CD4-positive, alpha-beta T cell treated with Interleukin-2 at 100 ng/mL for 4 hours (primary cell): ENCODE data around the gene RPL10.
A peak's percentile ranks its signal among the peaks of the same experiment; 100 is the strongest.

Source experiments
- DNase-seq: peaks from one replicate; pipeline ENCODE4 v3.0.0-alpha.2; 2020; ENCODE audit warnings: low spot score

RPL10 gene

DNA sequence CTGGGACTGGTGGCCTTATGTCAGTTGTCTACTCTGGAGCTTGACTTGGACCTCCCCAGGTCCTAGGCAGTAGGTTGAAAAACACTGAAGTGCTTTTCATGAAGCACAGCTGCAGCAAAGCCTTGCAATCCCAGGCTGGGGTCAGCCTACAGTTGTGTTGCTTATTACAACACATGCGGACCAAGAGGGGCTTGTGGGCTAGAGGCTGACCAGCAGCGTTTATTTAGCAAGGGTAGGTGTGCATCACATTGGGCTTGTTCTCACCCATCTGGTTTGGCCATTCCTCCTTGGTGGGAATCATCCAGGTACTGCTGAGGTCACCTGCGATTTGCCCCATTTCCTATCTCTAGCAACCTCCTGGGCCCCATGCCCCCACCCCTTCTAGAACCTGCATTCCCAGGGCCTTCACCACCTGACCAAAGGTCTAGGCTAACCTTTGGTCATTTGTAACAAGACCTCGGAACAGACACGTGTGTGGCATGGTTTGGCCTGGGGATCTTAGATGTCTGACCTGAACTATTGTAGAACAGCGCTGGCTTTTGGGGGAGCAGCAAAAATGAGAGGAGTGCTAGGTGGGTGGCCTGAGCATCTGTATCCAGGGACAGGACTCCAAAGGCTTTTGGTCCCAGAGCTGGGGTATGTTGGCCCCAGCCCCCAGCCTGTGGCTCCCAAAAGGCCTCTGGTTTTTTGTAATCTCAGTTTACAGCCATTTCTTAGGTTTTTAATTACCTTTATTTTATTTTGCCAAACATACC is 3.0 kb downstream of the RPL10 start:
- DNase-seq = no peak

DNA sequence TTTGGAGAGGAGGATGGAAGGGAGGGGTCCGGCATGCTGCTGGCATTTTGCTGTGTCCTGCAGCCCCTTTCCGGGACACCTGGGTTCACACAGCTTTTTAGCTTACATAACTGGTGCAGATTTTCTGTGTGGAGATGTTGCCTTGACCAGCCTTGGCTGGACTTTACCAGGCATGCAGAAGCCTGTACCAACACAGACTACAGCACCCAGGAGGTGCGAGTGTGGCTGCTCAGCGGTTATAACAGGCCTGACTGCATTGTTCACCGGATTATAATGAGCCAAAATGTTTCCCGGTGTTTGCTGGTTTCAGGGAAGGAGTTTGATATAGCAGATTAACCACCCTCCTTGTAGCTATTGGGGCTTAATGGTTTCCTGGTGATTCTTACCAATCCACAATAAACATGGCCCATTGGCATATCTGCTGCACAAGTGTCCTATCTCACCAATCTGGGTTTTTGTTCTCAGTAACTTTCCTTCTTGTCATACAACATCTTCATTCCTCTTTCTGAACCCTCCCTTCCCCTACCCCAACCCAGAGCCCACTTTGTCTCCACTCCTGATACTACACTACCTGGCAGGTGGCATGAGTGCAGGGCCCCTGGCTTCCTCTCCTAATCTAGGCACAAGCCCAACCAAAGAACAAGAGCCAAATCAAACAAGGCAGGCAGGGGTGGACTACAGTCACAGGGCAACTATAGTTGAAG is 3.9 kb downstream of the RPL10 start:
- DNase-seq = no peak

GRCh38 chrX:154402622-154403127 is 4.5 kb downstream of the RPL10 start:
- DNase-seq = no peak

DNA sequence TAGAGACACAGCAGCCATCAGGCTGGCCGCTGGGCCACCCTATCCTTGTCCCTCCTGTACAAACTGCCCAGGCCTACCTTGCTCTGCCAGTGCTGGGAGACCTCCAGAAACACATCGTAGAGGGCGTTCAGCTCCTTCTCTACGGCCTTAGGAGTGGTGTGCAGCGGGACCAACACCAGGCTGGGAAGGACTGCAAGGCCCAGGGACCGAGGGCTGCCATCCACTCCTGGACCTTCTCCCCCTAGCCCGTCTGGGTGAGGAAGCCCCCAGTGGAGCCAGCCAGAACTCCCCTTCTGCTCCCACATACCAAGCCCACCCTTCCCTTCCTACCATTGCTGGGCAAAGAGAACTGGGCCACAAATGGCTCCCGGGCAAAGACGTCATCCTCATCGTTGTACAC is 5.0 kb downstream of the RPL10 start:
- no peak for DNase-seq

GRCh38 chrX:154403858-154404257 is 5.7 kb downstream of the RPL10 start:
- no peak for DNase-seq

GRCh38 chrX:154404625-154405192 is 6.5 kb downstream of the RPL10 start:
- no peak for DNase-seq

DNA sequence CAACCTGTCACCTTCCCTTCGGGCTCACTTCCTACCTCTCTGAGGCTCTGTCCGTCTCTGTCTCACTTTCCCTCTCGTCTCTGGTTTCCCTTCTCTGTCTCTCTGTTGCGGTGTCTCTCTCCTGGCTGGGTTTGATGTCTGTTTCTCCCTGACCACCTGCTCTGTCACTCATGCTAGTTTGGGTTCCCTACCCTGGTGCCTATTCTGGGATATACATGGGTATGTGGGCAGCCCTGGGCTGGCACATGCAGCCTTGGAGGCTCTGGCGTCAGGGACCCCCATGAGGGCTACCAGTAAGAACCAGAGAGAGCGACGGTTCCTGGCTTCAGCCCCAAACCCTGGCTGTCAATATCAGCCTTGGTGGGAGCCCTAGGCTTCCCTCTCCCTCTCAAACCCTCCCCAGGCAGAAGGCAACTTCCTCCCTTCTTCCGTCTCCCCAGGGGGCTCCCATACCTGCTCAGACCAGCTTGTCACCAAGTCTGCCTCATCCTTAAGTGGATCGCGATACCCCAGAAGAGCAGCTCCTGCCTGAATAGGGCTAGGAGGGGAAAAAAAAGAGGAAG is 10.6 kb downstream of the RPL10 start:
- no peak for DNase-seq

DNA sequence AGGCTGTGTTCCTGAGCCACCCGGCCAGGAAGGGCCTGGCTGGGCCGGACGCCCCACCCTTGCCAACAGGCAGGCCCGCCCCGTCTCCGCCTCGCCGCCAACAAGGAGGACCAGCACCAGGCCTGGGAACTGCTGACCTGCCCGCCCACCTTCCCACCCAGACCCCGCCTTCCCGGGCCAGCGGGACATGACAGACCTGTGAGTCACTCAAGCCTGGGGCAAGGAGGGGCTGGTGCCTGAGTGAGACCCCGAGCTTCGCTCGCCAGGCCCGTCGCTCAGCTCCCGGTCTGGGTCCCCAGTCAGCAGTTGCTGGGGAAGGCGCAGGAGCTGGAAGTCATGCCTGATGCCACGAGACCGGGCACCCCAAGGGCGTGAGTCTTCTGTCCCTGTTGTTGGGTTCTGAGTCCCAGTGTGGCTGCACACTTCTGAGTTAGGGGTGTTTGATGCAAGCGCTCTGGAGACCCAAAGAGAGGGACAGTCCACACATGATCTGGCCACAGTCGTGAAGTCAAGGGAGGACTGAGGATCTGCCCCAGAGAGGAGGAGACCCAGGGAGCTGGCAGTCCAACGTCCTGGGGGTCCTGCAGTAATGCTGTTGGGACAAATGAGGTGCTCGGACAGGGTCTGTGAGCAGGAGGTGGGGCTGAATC is 11.2 kb downstream of the RPL10 start, which contains the start of gene DNASE1L1:
Gene DNASE1L1 (minus strand): TSS at position 33 of the 650 bp plus-strand sequence. CDS start 3,686 bp downstream, outside the sequence.
- peak; percentile 8 for DNase-seq

- DNase-seq = peak; percentile 57
Observed at GRCh38 chrX:154411981-154412340, 13.8 kb downstream of the RPL10 start.

DNA sequence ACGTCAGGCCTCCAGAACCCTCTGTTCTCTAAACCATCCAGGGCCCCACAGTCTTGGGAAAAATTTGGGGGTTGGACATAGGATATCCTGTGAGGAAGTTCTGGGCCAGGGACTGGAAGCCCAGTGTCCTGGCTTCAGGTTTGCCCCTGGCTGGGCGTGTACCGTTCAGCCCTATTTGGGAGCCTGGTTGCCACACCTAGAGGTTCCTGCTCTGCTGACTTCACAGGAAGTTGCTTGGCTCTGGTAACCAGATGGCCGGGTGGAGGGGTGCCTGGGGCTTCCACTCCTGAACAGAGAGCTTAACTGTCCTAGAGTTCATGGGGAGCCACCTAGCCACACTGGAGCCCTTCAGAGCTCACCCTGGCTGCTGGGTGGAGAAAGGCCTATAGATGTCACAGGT is 14.3 kb downstream of the RPL10 start:
- DNase-seq = peak; percentile 46

GRCh38 chrX:154413142-154413541 is 15.0 kb downstream of the RPL10 start:
- no peak for DNase-seq

DNA sequence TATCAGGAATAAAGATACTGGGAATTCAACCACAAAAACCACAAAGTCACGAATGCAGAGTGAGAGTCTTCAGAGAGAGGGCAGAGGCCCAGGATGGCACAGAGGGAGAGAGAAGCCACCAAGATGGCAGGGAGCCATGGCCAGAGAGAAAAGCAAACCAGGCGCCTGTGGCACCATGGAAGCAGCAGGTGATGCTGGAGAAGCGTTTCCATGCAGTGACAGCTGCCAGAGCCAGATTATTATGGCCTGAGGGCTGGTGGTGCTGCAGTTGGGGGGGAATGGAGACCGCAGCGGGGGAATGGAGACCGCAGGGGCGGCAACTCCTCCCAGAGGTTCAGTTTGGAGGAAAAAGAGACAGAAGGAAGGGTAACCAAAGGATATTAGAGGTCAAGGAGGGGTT is 19.0 kb downstream of the RPL10 start:
- DNase-seq = no peak

GRCh38 chrX:154419189-154419588 is 21.0 kb downstream of the RPL10 start:
- DNase-seq = no peak

DNA sequence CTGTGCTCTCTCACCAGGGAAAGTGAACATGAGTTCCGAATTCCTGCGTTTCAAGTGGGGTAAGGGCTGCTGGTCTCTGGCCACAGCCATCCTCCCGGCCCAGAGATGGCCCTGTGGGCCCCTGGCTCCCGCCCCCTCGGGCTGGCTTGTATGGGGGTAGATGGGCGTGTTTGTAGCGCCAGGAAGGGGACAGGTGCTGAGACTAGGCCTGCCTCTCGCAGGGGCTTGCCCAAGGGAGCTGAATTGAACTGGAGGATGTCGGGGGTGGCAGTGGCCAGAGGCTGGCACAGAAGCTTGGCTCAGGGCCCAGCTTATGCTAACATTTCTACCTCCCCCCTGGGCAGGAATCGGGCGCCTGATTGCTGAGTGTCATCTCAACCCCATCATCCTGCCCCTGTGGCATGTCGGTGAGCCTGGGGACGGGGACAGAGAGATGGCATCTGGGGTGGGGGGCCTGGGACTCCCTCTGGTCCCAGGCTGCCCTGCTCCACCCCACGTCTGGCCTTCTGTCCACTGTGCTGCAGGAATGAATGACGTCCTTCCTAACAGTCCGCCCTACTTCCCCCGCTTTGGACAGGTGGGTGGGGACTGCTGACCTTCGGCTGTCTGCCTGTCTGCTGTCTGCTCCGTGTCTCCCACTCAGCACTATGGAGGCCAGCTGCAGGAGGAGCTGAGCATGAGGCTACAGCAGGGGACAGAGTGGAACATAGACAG is 21.7 kb downstream of the RPL10 start:
- DNase-seq = no peak

DNA sequence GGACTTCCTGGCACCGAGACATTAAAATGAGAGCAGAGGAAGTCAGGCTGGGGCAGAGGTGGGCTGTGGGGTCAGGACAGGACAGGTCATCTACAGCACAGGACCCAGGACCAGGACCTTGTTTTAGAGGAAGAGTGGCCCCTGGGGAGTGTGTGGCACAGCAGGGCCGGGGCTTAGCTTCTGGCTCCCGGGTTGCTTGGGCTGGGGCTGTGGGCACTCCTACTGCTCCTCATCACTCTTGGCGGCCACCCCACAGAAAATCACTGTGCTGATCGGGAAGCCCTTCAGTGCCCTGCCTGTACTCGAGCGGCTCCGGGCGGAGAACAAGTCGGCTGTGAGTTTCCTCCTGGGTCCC is 22.2 kb downstream of the RPL10 start:
- DNase-seq = no peak

DNA sequence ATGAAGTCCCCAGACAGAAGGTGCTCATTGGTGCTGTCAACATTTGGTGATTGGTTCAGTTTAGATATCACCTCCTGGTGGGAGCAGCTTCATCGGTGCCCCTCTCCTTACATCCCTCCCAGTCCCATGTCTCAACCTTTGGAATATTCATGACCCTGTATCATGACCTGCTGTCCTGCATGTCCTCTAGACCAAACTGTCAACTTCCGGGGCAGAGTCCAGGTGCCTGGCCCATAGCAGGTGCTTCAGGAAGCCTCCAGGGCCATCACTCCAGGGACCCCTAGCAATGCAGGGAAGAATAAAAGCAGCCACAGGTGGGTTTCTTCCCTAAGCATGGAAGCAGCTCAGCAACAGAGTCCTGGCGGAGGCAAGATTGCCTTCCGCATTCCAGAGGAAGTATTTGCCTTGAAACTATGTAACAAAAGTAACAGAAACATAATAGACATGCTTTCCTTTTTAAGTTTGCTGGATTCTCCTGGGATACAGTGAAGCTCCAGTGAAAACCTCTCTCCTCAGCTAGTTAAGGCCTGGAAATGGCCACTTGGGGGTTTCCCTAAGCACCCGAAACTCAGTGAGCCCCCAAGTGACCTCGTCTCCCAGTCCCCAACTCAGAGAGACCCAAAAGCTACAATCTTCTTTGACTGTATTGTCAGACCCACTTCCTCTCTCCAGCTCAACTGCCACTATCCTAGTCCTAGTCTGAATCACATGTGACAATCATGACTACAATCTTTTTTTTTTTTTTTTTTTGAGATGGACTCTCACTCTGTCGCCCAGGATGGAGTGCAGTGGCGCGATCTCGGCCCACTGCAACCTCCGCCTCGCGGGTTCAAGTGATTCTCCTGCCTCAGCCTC is 29.0 kb downstream of the RPL10 start:
- DNase-seq = no peak

DNA sequence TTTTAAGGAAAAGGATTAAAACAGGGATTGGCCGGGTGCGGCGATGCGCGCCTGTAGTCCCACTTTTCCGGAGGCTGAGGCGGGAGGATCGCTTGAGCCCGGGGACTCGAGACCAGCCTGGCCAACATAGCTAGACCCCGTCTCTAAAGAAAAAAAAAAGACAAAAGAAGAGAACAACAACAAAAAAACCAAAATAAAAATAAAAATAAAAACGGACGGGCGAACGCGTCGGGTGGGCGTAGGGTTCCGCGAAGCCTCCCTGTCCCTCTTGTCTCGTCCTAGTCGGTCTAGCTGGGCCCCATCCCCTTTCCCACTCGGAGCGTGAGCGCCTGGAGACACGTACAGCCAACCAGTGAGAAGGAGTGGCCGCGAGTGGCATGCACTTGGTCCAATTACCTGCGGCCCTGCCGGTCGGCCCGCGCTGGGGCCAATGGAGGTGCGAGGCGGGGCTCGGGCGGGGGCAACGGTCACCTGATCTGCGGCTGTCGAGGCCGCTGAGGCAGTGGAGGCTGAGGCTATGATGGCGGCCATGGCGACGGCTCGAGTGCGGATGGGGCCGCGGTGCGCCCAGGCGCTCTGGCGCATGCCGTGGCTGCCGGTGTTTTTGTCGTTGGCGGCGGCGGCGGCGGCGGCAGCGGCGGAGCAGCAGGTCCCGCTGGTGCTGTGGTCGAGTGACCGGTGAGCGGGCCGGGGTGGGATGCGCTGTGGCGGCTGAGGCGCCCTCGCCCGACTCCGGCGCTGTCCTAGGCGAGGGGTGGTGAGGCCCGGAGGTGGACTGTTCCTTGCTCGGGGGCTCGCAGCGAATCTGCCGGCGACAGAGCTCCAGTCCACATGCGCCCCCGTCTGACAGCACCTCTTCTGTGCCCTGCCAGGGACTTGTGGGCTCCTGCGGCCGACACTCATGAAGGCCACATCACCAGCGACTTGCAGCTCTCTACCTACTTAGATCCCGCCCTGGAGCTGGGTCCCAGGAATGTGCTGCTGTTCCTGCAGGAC is 30.3 kb downstream of the RPL10 start, which contains the start of gene ATP6AP1:
Gene ATP6AP1 (plus strand): TSS at position 502 of the 996 bp plus-strand sequence. CDS start 16 bp downstream, at position 518.
- DNase-seq = peak; percentile 90

- DNase-seq = no peak
Observed at GRCh38 chrX:154429711-154430110, 31.5 kb downstream of the RPL10 start.

- no peak for DNase-seq
Observed at GRCh38 chrX:154430479-154430878, 32.3 kb downstream of the RPL10 start.
